Epithelial cell of proximal tubule (primary cell): ENCODE data around the gene FEN1. TPM values are rescaled to one million over a fixed set of nuclear protein-coding genes. Genes with fewer than 3 reads are reported as not detected.
A peak's percentile ranks its signal among the peaks of the same experiment; 100 is the strongest.

Source experiments
- DNase-seq: peaks from one replicate; pipeline ENCODE4 v3.0.0-alpha.2; 2011; ENCODE audit warnings: low read depth
- H3K4me3 ChIP-seq: 2 replicates; pipeline ENCODE4 v1.5.1; 2011; ENCODE audit warnings: low read depth, mild to moderate bottlenecking, low read length
- total RNA-seq: library from RNA; depleted of rRNA; stranded (reverse); fragments of >200 nt; gene quantifications from 2 replicates; pipeline ENCODE4 v1.2.3, GENCODE V29; 2015
- TF ChIP-seq, protein P1 (sequence below): conservative IDR thresholded peaks from 2 replicates; pipeline ENCODE4 v1.5.1; 2012; ENCODE audit warnings: low read depth, mild to moderate bottlenecking, low read length

The FEN1 gene
- total RNA-seq, 1 donor from 2014 or later = 70.6 TPM

DNA sequence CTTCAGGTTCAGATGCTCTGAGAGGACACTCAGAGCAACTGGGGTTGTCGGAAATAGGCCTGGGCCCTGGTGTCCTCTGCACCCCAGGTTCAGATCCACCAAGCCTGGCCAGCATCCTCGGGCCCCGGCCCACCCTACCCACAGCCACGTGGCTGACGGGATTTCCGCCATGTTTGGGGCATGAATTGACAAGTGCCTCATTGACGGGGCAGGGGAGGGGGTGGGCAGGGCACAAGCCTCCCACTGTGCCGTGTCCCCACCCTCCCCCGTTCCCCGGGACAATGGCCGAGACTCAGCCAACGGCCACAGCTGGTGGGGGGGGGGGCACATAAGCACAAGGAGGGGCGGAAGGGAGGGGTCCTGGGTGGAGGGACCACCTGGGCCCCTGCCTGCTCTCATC, 31.8 kb upstream of the FEN1 start:
- no peak overlapping the region for H3K4me3 ChIP-seq
- TF ChIP-seq, protein P1, sequence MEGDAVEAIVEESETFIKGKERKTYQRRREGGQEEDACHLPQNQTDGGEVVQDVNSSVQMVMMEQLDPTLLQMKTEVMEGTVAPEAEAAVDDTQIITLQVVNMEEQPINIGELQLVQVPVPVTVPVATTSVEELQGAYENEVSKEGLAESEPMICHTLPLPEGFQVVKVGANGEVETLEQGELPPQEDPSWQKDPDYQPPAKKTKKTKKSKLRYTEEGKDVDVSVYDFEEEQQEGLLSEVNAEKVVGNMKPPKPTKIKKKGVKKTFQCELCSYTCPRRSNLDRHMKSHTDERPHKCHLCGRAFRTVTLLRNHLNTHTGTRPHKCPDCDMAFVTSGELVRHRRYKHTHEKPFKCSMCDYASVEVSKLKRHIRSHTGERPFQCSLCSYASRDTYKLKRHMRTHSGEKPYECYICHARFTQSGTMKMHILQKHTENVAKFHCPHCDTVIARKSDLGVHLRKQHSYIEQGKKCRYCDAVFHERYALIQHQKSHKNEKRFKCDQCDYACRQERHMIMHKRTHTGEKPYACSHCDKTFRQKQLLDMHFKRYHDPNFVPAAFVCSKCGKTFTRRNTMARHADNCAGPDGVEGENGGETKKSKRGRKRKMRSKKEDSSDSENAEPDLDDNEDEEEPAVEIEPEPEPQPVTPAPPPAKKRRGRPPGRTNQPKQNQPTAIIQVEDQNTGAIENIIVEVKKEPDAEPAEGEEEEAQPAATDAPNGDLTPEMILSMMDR = no peak
- DNase-seq = no peak

DNA sequence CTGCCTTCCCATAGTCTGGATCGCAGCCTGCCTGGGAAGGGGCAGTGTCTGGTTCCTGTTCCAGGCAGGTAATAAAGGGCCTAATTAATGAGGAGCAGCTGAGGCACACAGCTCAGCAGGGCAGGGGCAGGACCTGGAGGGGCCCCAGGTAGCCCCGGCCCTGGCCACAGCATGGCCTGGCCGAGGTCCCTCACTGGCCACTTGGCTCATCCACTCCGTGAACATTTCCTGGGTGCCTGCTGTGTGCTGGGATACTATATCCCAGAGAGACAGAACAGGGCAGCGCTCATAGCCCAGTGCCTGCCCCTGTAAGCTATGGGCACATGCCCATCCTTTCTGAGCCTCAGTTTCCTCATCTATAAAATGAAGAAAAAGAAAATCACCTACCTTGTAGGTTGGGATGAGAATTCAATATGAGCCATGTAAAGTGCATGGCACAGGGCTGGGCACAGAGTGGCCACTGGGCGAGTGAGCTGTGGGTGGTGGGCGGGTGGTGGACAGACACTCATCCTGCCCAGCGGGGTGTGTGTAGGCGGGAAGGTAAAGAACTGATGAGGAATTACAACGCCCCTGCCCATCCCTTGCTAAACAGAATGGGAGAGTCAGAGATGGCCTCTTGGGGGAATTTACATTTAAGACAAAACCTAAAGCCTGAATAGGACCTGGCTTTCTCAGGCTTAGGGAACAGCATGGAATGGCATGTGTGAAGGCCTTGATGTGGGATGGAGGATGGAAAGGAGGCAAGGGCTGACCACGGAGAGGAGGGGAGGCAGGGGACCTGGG, 31.1 kb upstream of the FEN1 start:
- DNase-seq = no peak
- H3K4me3 ChIP-seq = no peak overlapping the region
- TF ChIP-seq, protein P1 = no peak

DNA sequence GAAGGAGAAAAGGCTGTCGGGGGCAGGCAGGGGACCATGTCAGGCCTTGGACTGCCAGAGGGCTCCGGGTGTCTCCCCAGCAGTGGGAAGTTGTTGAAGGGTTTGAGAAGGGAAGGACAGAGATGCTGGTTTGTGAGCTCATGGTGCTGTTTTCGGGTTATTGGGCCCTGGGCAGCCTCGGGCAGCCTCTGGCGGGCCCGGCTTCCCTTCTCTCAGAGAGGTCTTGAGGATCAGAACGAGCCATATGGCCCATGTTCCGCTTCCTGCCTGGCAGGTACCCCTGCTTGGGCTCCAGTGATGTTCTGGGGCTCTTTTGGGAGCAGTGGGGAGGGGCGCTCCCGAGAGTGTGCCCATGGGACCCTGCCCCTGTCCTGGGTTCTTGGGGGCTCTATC, 30.5 kb upstream of the FEN1 start:
- TF ChIP-seq, protein P1 = no peak
- no peak overlapping the region for H3K4me3 ChIP-seq
- DNase-seq = no peak

DNA sequence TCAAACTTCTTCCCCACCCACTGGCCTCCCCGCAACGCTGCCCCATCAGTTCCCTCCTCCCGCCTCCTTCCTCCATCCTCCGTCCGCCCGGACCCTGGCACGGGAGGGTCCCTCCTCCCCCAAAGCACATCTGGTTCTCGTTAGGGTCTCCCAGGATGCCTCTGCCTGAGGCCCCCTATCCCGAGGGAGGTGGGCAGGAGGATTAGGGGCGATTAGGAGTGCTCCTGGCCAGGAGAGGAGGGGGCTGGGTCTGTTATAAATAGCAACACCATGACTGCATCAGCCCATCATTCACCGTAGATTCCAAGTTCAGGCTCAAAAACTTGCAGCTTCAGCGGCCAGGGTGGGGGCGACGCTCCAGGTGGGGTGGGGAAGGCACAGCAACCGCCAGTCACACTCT, 29.9 kb upstream of the FEN1 start:
- TF ChIP-seq, protein P1 = no peak
- DNase-seq = no peak
- no peak overlapping the region for H3K4me3 ChIP-seq

DNA sequence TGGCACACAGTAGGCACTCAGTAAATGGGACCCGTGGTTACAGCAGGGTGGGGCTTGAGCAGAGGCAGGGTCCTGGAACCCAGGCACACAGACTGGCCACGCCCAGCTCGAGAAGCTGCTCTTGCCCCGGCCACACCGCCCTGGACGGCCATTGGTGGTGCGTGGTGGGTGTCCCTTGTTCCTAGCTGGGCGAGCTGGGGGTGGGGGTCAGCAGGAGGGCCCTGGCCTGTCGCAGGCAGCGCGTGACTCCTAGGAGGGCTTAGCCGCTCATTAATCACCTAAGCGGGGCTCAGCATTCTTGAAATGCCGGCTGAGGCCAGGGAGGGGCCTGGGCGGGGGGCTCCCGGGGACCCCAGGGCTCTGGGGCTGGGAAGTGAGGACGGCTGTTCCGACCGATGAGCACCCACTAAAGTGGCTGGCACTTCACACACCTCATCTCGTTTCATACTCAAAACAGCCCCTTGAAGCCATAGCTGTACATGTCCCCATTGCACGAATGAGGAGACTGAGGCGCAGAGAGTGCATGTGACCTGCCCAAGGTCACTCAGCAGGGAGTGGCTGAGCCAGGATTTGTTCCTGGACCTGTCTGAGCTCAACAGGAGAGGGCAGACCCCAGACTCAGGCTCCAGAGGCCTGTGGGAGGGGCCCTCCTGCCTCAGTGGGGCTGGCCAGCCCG, 28.6 kb upstream of the FEN1 start:
- TF ChIP-seq, protein P1 = no peak
- H3K4me3 ChIP-seq = no peak overlapping the region
- DNase-seq = no peak

DNA sequence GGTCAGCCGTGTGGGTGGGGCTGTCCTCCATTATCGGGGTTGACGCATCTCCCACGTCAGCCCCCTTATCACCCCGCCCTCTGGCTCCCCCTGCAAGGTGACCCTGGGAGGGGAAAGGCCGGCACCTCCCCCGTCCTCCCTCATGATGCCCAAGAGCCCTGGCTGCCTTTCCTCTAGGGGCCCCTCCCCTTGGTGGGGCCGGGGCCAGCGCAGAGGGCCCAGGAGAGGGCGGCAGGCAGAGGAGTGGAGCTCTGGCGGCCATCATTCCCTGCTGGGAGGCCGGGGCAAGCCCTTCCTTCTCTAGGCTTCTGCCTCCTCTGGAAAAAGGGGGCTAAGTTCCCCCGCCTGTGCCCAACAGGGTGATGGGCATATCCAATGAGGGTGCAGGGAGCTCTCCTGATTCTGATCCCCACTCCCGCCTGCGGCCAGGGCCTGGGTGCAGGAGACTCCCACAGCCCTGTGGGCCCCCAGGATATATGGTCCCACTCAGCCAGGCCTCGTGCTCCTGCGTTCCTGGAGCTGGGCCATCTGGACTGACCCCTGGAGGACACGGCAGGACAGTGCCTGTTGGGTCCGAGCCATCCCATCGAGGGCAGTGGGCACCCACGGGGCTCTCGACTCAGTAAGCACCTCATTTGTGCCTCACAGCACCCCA, 28.0 kb upstream of the FEN1 start:
- TF ChIP-seq, protein P1 = peak; percentile 1
- DNase-seq = no peak
- no peak overlapping the region for H3K4me3 ChIP-seq
